GM12878 (cell line): ENCODE data around the gene ARHGAP15. TPM values are rescaled to one million over a fixed set of nuclear protein-coding genes. Genes with fewer than 3 reads are reported as not detected.
"Not testable (repeated sequence)": the region's sequence is repeated elsewhere in the genome, so short reads cannot be mapped to it uniquely, and the experiment has no call there.

ENCODE experiments used
- ATAC-seq: fragments of 200-7000 bp; cut with Tn5 transposase; 3 replicates; pipeline ENCODE4 v1.9.1; 2020; ENCODE audit warnings: mild to moderate bottlenecking, moderate library complexity
- BruUV-seq: library from RNA; stranded (reverse); fragments of 400-500 nt; replicated peaks from 2 replicates; lab custom pipeline; 2021; lab: Mats Ljungman, UMichigan
- CTCF ChIA-PET: fragments of 300-600 bp; sonication (Branson Sonifier 250); formaldehyde crosslinking; extraction: SDS; loops from one replicate; lab custom pipeline; 2021; ENCODE audit warnings: inconsistent platforms; lab: Yijun Ruan, JAX
- POLR2A ChIA-PET: fragments of 350-600 bp; formaldehyde crosslinking; extraction: SDS; loops from one replicate; lab custom pipeline; 2021; ENCODE audit warnings: inconsistent platforms; lab: Charles Lee
- RAD21 ChIA-PET: fragments of 300-600 bp; sonication (Branson Sonifier 250); formaldehyde crosslinking; loops from one replicate; lab custom pipeline; 2023; ENCODE audit warnings: antibody characterized with exemption; ENCODE audit not compliant: unreplicated experiment; lab: Charles Lee
- SMC1A ChIA-PET: fragments of 300-600 bp; sonication (Branson Sonifier 250); formaldehyde crosslinking; loops from one replicate; lab custom pipeline; 2023; ENCODE audit not compliant: unreplicated experiment, uncharacterized antibody; lab: Charles Lee
- DNase-seq: peaks from one replicate; pipeline ENCODE4 v3.0.0-alpha.2; 2011; ENCODE audit warnings: low read depth, low spot score
- FAIRE-seq: peaks from 3 replicates; lab custom pipeline; 2011; peaks lifted over from hg19 to GRCh38; lab: Jason Lieb, UNC
- H2AFZ ChIP-seq: 2 replicates; pipeline ENCODE4 v1.6.0; 2011; ENCODE audit warnings: low read depth, low read length, control low read depth; ENCODE audit not compliant: control insufficient read depth
- H3K27ac ChIP-seq: 2 replicates; pipeline ENCODE4 v1.5.1; 2011; ENCODE audit warnings: control low read depth; ENCODE audit not compliant: control insufficient read depth, insufficient read depth
- H3K27me3 ChIP-seq, 2 experiments: replicated peaks in 1 of 2; 2 replicates each; pipeline versions ENCODE4 v1.6.0 to v1.6.1; 2011; ENCODE audit warnings: low read length in 1 of 2; ENCODE audit not compliant: control insufficient read depth in 2 of 2, insufficient read depth in 2 of 2
- H3K36me3 ChIP-seq, 2 experiments: 2 replicates each; pipeline ENCODE4 v1.5.1; 2011; ENCODE audit warnings: low read length in 1 of 2; ENCODE audit not compliant: control insufficient read depth in 2 of 2, insufficient read depth in 2 of 2
- H3K4me1 ChIP-seq: 2 replicates; pipeline ENCODE4 v1.6.1; 2011; ENCODE audit warnings: mild to moderate bottlenecking, low read length, moderate library complexity, mixed read lengths; ENCODE audit not compliant: control insufficient read depth, insufficient read depth
- H3K4me2 ChIP-seq: 2 replicates; pipeline ENCODE4 v1.6.0; 2011; ENCODE audit warnings: control low read depth; ENCODE audit not compliant: control insufficient read depth, insufficient read depth
- H3K4me3 ChIP-seq: fragments of 200-600 bp; sonication (generic); 2 replicates; pipeline ENCODE4 v1.5.1; 2016
- H3K79me2 ChIP-seq: 2 replicates; pipeline ENCODE4 v1.6.0; 2011; ENCODE audit warnings: low read length; ENCODE audit not compliant: control insufficient read depth, insufficient read depth
- H3K9ac ChIP-seq: 2 replicates; pipeline ENCODE4 v1.8.0; 2011; ENCODE audit warnings: low read length, control low read depth, mixed read lengths; ENCODE audit not compliant: control insufficient read depth, insufficient read depth
- H3K9me3 ChIP-seq: replicated peaks from 3 replicates; pipeline ENCODE4 v1.5.1; 2011; ENCODE audit warnings: mild to moderate bottlenecking, low read length; ENCODE audit not compliant: control insufficient read depth, insufficient read depth
- H4K20me1 ChIP-seq: 2 replicates; pipeline ENCODE4 v1.6.0; 2011; ENCODE audit not compliant: control insufficient read depth, insufficient read depth
- MXI1 ChIP-seq: fragments of 150-350 bp; IDR thresholded peaks from 2 replicates; pipeline ENCODE4 v1.6.1; 2011; ENCODE audit warnings: low read depth, mild to moderate bottlenecking, inconsistent platforms, low read length, improper control_type of control experiment
- WGBS: methylation state at CpG from one replicate; pipeline ENCODE4 v1.1.6; 2016; ENCODE audit warnings: low lambda C conversion rate; ENCODE audit not compliant: insufficient replicate concordance, insufficient coverage; ENCODE audit errors: missing lambda C conversion rate; 5-methylcytosine and 5-hydroxymethylcytosine counted together
- in situ Hi-C: fragments of 300-500 bp; cut with MboI; formaldehyde crosslinking; loops from 9 replicates; pipeline ENCODE4 v1.14.3; 2018; ENCODE audit warnings: mixed read lengths
- intact Hi-C: fragments of 100-400 bp; cut with micrococcal nuclease; formaldehyde crosslinking; loops from one replicate; pipeline ENCODE4 v1.14.2; 2022; ENCODE audit not compliant: unreplicated experiment
- polyA plus RNA-seq, 11 experiments: library from polyadenylated mRNA; depleted of rRNA in 4 of 11; unstranded in 6 of 11; stranded (reverse) in 5 of 11; fragments of >200 nt; fragmentation: Nextera tagmentation in 4 of 11; fragmentation: Illumina TruSeq in 1 of 11; extraction: Ambion mirVana in 4 of 11; extraction: Trizol in 1 of 11; gene quantifications; 1 replicate in 1 of 11; 2 replicates in 10 of 11; pipeline versions ENCODE4 v1.2.1 to v1.2.3, GENCODE V29; 2011 to 2016; ENCODE audit warnings: inconsistent platforms in 2 of 11, missing spikeins in 2 of 11, low read depth in 1 of 11
- total RNA-seq, 4 experiments: library from RNA; depleted of rRNA in 3 of 4; stranded (reverse); fragments of >200 nt in 3 of 4; fragmentation: Illumina TruSeq in 1 of 4; extraction: Trizol in 1 of 4; gene quantifications; 2 replicates each; pipeline versions ENCODE4 v1.2.1 to v1.2.3, GENCODE V29; 2013 to 2021
- TF ChIP-seq, protein P1 (sequence below): fragments of 150-350 bp; IDR thresholded peaks from 2 replicates; pipeline ENCODE4 v1.6.1; 2016; ENCODE audit warnings: low read depth, low read length
- TF ChIP-seq, protein P2 (sequence below): IDR thresholded peaks from 2 replicates; pipeline ENCODE4 v1.6.1; 2011; ENCODE audit warnings: low read depth, mild to moderate bottlenecking, low read length, moderate library complexity, borderline replicate concordance; ENCODE audit errors: extremely low read depth

Gene ARHGAP15
- total and polyA plus RNA-seq, 10 of the 15 experiments (the other 5 are each of a cell fraction or from before 2014, with no cell fraction given), result 38.0 to 92.6 (median 66.7) TPM

DNA sequence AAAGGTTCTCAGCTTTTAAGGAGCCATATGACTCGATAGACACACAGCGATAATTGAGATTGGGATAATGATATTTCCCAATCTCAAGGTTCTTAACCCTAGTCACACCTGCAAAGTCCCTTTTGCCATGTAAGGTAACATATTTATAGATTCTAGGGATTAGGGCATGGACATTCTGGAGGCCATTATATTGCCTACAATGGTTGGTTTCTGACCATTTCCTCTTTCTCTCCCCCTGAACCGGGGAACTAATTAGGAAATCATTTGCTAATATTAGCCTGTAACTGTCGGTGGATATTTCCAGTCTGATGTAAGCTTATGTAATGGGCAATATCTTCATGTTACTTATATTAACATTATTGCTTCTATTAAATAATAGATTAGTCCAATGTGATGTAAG lies 40.8 kb upstream of the ARHGAP15 start:
- POLR2A ChIA-PET, result no interaction called here
- CTCF ChIA-PET, result interaction anchor here (1.1 kb wide), 1 partner anchor 196 kb away, joined by 3 read pairs; no protein-coding TSS in a partner anchor
- H3K27ac ChIP-seq, result no peak overlapping the region
- DNase-seq (no peak), FAIRE-seq (no peak), ATAC-seq (no peak)
- no peaks in the 10 kb centered on the region for H4K20me1 ChIP-seq
- no peaks in the 10 kb centered on the region for H3K4me1 ChIP-seq
- RAD21 ChIA-PET, result no interaction called here
- H3K36me3 ChIP-seq, result no peaks in the 10 kb centered on the region
- no peak overlapping the region for H3K9ac ChIP-seq
- TF ChIP-seq, protein P1, sequence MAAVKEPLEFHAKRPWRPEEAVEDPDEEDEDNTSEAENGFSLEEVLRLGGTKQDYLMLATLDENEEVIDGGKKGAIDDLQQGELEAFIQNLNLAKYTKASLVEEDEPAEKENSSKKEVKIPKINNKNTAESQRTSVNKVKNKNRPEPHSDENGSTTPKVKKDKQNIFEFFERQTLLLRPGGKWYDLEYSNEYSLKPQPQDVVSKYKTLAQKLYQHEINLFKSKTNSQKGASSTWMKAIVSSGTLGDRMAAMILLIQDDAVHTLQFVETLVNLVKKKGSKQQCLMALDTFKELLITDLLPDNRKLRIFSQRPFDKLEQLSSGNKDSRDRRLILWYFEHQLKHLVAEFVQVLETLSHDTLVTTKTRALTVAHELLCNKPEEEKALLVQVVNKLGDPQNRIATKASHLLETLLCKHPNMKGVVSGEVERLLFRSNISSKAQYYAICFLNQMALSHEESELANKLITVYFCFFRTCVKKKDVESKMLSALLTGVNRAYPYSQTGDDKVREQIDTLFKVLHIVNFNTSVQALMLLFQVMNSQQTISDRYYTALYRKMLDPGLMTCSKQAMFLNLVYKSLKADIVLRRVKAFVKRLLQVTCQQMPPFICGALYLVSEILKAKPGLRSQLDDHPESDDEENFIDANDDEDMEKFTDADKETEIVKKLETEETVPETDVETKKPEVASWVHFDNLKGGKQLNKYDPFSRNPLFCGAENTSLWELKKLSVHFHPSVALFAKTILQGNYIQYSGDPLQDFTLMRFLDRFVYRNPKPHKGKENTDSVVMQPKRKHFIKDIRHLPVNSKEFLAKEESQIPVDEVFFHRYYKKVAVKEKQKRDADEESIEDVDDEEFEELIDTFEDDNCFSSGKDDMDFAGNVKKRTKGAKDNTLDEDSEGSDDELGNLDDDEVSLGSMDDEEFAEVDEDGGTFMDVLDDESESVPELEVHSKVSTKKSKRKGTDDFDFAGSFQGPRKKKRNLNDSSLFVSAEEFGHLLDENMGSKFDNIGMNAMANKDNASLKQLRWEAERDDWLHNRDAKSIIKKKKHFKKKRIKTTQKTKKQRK, result no peak
- no peak for TF ChIP-seq MXI1
- TF ChIP-seq, protein P2, sequence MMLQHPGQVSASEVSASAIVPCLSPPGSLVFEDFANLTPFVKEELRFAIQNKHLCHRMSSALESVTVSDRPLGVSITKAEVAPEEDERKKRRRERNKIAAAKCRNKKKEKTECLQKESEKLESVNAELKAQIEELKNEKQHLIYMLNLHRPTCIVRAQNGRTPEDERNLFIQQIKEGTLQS, result no peak
- H3K27me3 ChIP-seq, result no peaks in the 10 kb centered on the region
- BruUV-seq, result no TSS peak
- no peak overlapping the region for H3K4me2 ChIP-seq
- no peaks in the 10 kb centered on the region for H3K79me2 ChIP-seq
- no peak overlapping the region for H2AFZ ChIP-seq
- WGBS, result 48% methylated on average over 4 of the region's 4 CpGs
- in situ Hi-C loops, result no loop called here
- intact Hi-C loops, result no loop called here
- no peak overlapping the region for H3K4me3 ChIP-seq
- H3K9me3 ChIP-seq, result no peaks in the 10 kb centered on the region
- SMC1A ChIA-PET, result interaction anchor here (1.2 to 1.4 kb wide), 3 partner anchors 9 to 28 kb away, joined by 3 to 5 read pairs (median 3); no protein-coding TSS in a partner anchor

DNA sequence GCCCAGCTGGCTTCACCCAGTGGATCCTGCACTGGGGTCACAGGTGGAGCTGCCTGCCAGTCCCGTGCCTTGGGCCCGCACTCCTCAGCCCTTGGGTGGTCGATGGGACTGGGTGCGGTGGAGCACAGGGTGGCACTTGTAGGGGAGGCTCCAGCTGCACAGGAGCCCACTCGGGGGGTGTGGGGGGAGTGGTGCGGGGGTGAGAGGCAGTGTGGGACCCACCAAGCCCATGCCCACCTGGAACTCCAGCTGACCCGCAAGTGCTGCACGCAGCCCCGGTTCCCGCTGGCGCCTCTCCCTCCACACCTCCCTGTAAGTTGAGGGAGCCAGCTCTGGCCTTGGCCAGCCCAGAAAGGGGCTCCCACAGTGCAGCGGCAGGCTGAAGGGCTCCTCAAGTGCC lies 39.7 kb upstream of the ARHGAP15 start:
- BruUV-seq, H3K4me3 ChIP-seq, RAD21 ChIA-PET, DNase-seq, H3K36me3 ChIP-seq, H4K20me1 ChIP-seq, H3K27me3 ChIP-seq, POLR2A ChIA-PET, ATAC-seq, H3K79me2 ChIP-seq, intact Hi-C loops, H2AFZ ChIP-seq, in situ Hi-C loops, H3K4me1 ChIP-seq, H3K9ac ChIP-seq, H3K9me3 ChIP-seq, FAIRE-seq, H3K27ac ChIP-seq, H3K4me2 ChIP-seq: not testable (repeated sequence)
- WGBS, result 92% methylated on average over 12 of the region's 12 CpGs
- ChIA-PET SMC1A (interaction anchor here (1.4 kb wide), 1 partner anchor 10 kb away, joined by 3 read pairs; no protein-coding TSS in a partner anchor), CTCF (interaction anchor here (1.1 to 2.1 kb wide), 3 partner anchors 22 to 195 kb away, joined by 3 to 6 read pairs (median 3); no protein-coding TSS in a partner anchor)
